ENCODE data around the gene XRCC1. TPM values are rescaled to one million over a fixed set of nuclear protein-coding genes. Genes with fewer than 3 reads are reported as not detected.

The XRCC1 gene
- total RNA-seq, 3 donors from 2014 or later: 21.0 to 30.6 (median 29.0) TPM

DNA sequence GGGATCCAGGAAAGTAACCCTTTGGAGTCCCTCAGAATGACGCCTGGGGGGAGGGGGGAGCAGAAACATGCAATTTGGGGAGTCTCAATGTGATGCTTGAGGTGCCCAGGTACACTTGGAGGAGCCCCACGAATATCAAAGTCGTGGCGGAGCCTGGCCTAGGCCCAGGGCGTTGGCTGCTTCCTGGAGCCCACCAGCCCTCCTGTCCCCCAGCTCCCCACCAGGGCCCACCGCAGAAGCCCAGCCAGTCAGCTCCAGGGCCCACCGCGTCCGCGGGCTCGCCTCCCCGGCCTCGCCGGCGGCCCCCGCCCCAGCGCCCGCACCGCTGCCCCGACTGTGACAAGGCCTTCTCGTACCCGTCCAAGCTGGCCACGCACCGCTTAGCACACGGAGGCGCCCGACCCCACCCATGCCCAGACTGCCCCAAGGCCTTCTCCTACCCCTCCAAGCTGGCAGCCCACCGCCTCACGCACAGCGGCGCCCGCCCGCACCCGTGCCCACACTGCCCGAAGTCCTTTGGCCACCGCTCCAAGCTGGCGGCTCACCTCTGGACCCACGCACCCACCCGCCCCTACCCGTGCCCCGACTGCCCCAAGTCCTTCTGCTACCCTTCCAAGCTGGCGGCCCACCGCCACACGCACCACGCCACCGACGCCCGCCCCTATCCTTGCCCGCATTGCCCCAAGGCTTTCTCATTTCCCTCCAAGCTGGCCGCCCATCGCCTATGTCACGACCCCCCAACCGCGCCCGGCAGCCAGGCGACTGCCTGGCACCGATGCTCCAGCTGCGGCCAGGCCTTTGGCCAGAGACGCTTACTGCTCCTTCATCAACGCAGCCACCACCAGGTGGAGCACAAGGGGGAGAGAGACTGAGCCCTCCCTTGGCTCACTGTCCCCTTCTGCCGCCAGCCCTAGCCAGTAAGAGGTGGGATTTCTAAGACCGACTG, 40.2 kb downstream of the XRCC1 start:
- Histone ChIP-seq H3K27ac (peak overlapping the region; percentile 82 to 87), H3K4me3 (peak overlapping the region in 1 of 3 donors; percentile 71), H3K4me1 (no peaks in the 10 kb centered on the region), H3K9me3 (no peaks in the 10 kb centered on the region), H3K27me3 (no peaks in the 10 kb centered on the region), H3K36me3 (no peaks in the 10 kb centered on the region)
- intact Hi-C loops (cut with DNase I; ENCODE audit: low total_unique reads): loop anchor here (10.0 kb wide), 1 partner anchor 60 kb away; the partner anchor contains the start of genes IRGQ and ZNF576
- peak; percentile 60 to 64 for DNase-seq (ENCODE audit: low spot score in 2 of 2)
- TF ChIP-seq POLR2AphosphoS5 (IDR thresholded peaks at IDR 0.05) (no peak), POLR2A (IDR thresholded peaks at IDR 0.05) (no peak)
- TF ChIP-seq, protein P1, sequence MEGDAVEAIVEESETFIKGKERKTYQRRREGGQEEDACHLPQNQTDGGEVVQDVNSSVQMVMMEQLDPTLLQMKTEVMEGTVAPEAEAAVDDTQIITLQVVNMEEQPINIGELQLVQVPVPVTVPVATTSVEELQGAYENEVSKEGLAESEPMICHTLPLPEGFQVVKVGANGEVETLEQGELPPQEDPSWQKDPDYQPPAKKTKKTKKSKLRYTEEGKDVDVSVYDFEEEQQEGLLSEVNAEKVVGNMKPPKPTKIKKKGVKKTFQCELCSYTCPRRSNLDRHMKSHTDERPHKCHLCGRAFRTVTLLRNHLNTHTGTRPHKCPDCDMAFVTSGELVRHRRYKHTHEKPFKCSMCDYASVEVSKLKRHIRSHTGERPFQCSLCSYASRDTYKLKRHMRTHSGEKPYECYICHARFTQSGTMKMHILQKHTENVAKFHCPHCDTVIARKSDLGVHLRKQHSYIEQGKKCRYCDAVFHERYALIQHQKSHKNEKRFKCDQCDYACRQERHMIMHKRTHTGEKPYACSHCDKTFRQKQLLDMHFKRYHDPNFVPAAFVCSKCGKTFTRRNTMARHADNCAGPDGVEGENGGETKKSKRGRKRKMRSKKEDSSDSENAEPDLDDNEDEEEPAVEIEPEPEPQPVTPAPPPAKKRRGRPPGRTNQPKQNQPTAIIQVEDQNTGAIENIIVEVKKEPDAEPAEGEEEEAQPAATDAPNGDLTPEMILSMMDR (IDR thresholded peaks at IDR 0.05): peak; percentile 57 to 64 (median 58)

DNA sequence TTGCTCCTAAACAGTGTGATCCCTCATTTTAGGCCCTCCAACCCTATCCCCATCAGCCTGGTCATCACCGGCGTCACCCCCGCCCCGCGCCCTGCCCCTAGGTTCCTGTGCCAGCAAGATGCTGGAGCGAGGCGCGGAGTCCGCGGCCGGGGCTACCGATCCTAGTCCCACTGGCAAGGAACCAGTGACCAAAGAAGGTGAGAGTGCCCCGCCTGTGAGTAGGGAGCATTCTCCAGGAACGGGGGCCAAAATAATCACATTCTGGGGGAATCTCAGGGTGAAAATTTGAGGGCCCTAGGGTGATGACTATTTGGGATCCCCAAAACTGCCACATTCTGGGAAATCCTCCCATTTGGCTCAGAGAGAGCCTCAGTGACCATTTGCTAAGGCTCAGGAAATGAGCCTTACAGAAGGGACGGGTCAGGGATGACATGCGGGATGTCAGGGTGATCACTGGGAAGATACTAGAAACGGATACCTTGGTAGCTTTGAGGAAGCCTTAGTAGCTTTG, 41.0 kb downstream of the XRCC1 start:
- TF ChIP-seq, protein P1 (IDR thresholded peaks at IDR 0.05): no peak
- no peak for TF ChIP-seq POLR2AphosphoS5 (IDR thresholded peaks at IDR 0.05)
- TF ChIP-seq POLR2A (IDR thresholded peaks at IDR 0.05): no peak
- H3K9me3 ChIP-seq: no peaks in the 10 kb centered on the region
- no peak for DNase-seq (ENCODE audit: low spot score in 2 of 2)
- intact Hi-C loops (cut with DNase I; ENCODE audit: low total_unique reads): loop anchor here (10.0 kb wide), 1 partner anchor 60 kb away; the partner anchor contains the start of genes IRGQ and ZNF576
- peak overlapping the region; percentile 82 to 87 for H3K27ac ChIP-seq
- no peaks in the 10 kb centered on the region for H3K27me3 ChIP-seq
- no peaks in the 10 kb centered on the region for H3K36me3 ChIP-seq
- no peaks in the 10 kb centered on the region for H3K4me1 ChIP-seq
- H3K4me3 ChIP-seq: peak overlapping the region; percentile 54 to 71 (median 66)

DNA sequence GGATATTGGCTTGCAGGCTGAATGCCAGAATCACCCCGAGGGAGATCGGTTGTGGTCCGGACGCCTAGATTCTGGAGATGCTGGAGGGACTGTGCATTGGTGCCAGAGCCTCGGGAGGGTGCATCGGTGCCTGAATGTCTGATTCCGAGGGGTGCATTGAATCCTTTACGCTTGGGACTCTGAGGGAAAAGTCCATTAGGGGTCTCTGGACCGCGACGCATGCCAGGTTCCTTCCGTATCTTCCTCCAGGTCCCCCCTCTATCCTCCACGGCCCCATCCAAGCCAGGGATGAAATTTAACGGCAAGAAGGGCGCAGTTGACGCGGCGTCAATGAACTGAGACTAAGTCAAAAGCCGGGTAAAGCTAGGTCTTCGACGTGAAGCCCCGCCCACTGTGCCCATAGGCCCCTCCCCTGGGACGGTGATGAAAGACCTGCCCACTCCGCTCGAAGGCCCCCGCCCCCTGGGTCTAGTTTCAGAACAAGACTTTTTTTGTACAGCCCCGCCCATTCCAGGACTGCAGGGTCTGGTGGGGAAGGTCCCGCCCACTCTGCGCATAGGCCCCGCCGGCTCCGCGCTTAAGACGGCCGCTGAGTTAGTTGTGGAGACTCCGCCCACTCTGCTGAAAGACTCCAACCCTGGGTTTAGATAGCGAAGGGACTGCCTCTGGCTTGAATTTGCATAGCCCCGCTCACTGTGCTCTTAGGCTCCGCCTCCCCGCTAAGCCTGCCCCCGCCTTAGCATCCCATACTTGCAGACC, 41.6 kb downstream of the XRCC1 start:
- Histone ChIP-seq H3K9me3 (no peaks in the 10 kb centered on the region), H3K27me3 (no peaks in the 10 kb centered on the region), H3K4me3 (peak overlapping the region; percentile 54 to 71 (median 66)), H3K4me1 (no peaks in the 10 kb centered on the region), H3K27ac (peak overlapping the region; percentile 82 to 87), H3K36me3 (no peaks in the 10 kb centered on the region)
- DNase-seq (ENCODE audit: low spot score in 2 of 2): peak; percentile 97 to 99
- intact Hi-C loops (cut with DNase I; ENCODE audit: low total_unique reads): loop anchor here (10.0 kb wide), 1 partner anchor 61 kb away; the partner anchor contains the start of genes IRGQ and ZNF576
- TF ChIP-seq POLR2AphosphoS5 (IDR thresholded peaks at IDR 0.05) (no peak), POLR2A (IDR thresholded peaks at IDR 0.05) (no peak)
- TF ChIP-seq, protein P1 (IDR thresholded peaks at IDR 0.05): no peak

DNA sequence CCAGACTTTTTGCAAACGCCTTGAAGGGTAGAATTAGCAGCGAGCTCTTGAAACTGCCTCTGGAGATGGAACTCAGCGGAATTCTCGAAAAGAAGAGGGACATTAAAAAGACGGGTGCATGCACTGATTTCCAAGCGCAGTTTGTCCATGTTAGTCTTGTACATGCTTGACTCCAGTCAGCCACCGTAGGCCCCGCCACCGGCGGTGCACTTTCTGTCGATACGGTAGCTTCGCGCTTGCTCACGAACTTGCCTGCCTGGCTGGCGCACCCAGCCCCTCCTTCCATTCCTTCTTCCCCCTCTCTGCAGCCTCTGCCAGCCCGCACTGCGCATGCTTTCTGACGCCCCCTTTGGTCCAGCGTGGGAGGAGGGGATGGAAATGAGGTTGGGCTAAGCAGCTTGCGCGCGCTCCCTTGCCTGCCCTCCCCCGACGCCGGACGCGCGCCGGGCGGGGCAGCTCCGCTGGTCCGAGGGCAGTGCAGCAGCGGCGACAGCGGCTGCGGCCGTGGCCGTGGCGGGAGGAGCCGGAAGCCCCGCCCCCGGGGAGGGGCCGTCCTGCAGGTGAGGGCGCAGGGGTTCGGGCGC, 42.3 kb downstream of the XRCC1 start, which contains the start of gene ZNF575:
TSS of gene ZNF575 (plus strand) at position 227 of the 584 bp plus-strand sequence. CDS start 1,235 bp downstream, outside the sequence.
- Histone ChIP-seq H3K27me3 (no peaks in the 10 kb centered on the region), H3K4me1 (no peaks in the 10 kb centered on the region), H3K36me3 (no peaks in the 10 kb centered on the region), H3K27ac (peak within 1 kb of the TSS; percentile 82 to 87), H3K4me3 (peak within 1 kb of the TSS; percentile 54 to 71 (median 66)), H3K9me3 (no peaks in the 10 kb centered on the region)
- TF ChIP-seq, protein P1 (IDR thresholded peaks at IDR 0.05): no peak
- TF ChIP-seq POLR2AphosphoS5 (IDR thresholded peaks at IDR 0.05): peak; percentile 22 to 77 (median 42)
- intact Hi-C loops (cut with DNase I; ENCODE audit: low total_unique reads): loop anchor here (10.0 kb wide), 1 partner anchor 62 kb away; the partner anchor contains the start of genes IRGQ and ZNF576
- peak; percentile 81 to 86 for DNase-seq (ENCODE audit: low spot score in 2 of 2)

Measured in breast epithelium (tissue), 4 donors.